CD4-positive, alpha-beta memory T cell (primary cell): Measurements from ENCODE around the gene RASGRF2. TPM values are rescaled to one million over a fixed set of nuclear protein-coding genes. Genes with fewer than 3 reads are reported as not detected.
A peak's percentile ranks its signal among the peaks of the same experiment; 100 is the strongest.

Source experiments
- CTCF ChIA-PET: fragments of 350-600 bp; sonication (Branson Sonifier 250); formaldehyde crosslinking; loops from one replicate; lab custom pipeline; 2021; ENCODE audit warnings: inconsistent platforms; ENCODE audit not compliant: partially characterized antibody; lab: Charles Lee
- POLR2A ChIA-PET: fragments of 350-600 bp; sonication (Branson Sonifier 250); formaldehyde crosslinking; loops from one replicate; lab custom pipeline; 2021; ENCODE audit not compliant: partially characterized antibody; lab: Charles Lee
- DNase-seq, 5 donors: peaks; one replicate each; pipeline versions ENCODE4 v3.0.0 to v3.0.0-alpha.2; 2020 to 2022; ENCODE audit warnings: mixed read lengths in 1 of 5
- H3K27ac ChIP-seq: one replicate; pipeline ENCODE4 v1.7.0; 2013; ENCODE audit warnings: low read depth, low read length
- H3K27me3 ChIP-seq: 2 replicates; pipeline ENCODE4 v1.7.0; 2013; ENCODE audit warnings: mild to moderate bottlenecking, low read length, moderate library complexity; ENCODE audit not compliant: insufficient read depth
- H3K36me3 ChIP-seq: 2 replicates; pipeline ENCODE4 v1.7.0; 2013; ENCODE audit warnings: mild to moderate bottlenecking, low read length, moderate library complexity; ENCODE audit not compliant: insufficient read depth
- H3K4me1 ChIP-seq: 2 replicates; pipeline ENCODE4 v1.7.0; 2013; ENCODE audit warnings: mild to moderate bottlenecking, low read length, moderate library complexity; ENCODE audit not compliant: insufficient read depth
- H3K4me3 ChIP-seq, 2 donors: one replicate each; pipeline ENCODE4 v1.7.0; 2013; ENCODE audit warnings: low read length in 2 of 2, mild to moderate bottlenecking in 1 of 2
- H3K9me3 ChIP-seq, 2 donors: one replicate each; pipeline ENCODE4 v1.7.0; 2013; ENCODE audit warnings: low read length in 2 of 2, control low read depth in 1 of 2; ENCODE audit not compliant: control insufficient read depth in 1 of 2
- H3K27ac Mint-ChIP-seq, 7 donors: one replicate each; pipeline ENCODE4 v1.8.0; 2020 to 2021; ENCODE audit warnings: mixed read lengths in 7 of 7, mild to moderate bottlenecking in 6 of 7, inconsistent platforms in 3 of 7, moderate library complexity in 3 of 7
- H3K27me3 Mint-ChIP-seq, 2 donors: one replicate each; pipeline ENCODE4 v1.8.0; 2020 to 2021; ENCODE audit warnings: mixed read lengths in 2 of 2
- H3K36me3 Mint-ChIP-seq, 2 donors: one replicate each; pipeline ENCODE4 v1.8.0; 2020 to 2021; ENCODE audit warnings: mixed read lengths in 2 of 2, inconsistent platforms in 1 of 2, mild to moderate bottlenecking in 1 of 2
- H3K4me1 Mint-ChIP-seq, 4 donors: one replicate each; pipeline ENCODE4 v1.8.0; 2020 to 2021; ENCODE audit warnings: mixed read lengths in 4 of 4, mild to moderate bottlenecking in 1 of 4
- H3K4me3 Mint-ChIP-seq, 8 donors: one replicate each; pipeline ENCODE4 v1.8.0; 2020 to 2021; ENCODE audit warnings: mixed read lengths in 8 of 8, mild to moderate bottlenecking in 7 of 8, moderate library complexity in 6 of 8, inconsistent platforms in 3 of 8
- H3K9me3 Mint-ChIP-seq, 8 donors: one replicate each; pipeline ENCODE4 v1.8.0; 2020 to 2021; ENCODE audit warnings: mixed read lengths in 8 of 8, mild to moderate bottlenecking in 5 of 8, inconsistent platforms in 3 of 8, moderate library complexity in 1 of 8
- intact Hi-C: fragments of 100-400 bp; cut with micrococcal nuclease; formaldehyde crosslinking; loops from one replicate; pipeline ENCODE4 v1.15.1; 2023
- polyA plus RNA-seq, 2 donors: library from polyadenylated mRNA; unstranded; fragments of 300-500 nt; fragmentation: Illumina TruSeq; gene quantifications; one replicate each; pipeline ENCODE4 v1.2.3, GENCODE V29; 2021
- total RNA-seq, 2 experiments: library from RNA; stranded (reverse); gene quantifications; one replicate each; pipeline ENCODE4 v1.2.3, GENCODE V29; 2021

The RASGRF2 gene
- total and polyA plus RNA-seq, 4 experiments from 2014 or later: 10.0 to 39.3 (median 25.3) TPM

- Histone ChIP-seq H3K4me3 (no peak overlapping the region), H3K4me1 (no peaks in the 10 kb centered on the region), H3K27ac (no peak overlapping the region), H3K9me3 (no peaks in the 10 kb centered on the region), H3K36me3 (no peaks in the 10 kb centered on the region), H3K27me3 (no peaks in the 10 kb centered on the region)
- peaks cover 0 to 28% (median 19%) of the 10 kb centered on the region in 8 donors for H3K9me3 Mint-ChIP-seq
- POLR2A ChIA-PET: no interaction called here
- H3K4me3 Mint-ChIP-seq: no peak overlapping the region
- H3K36me3 Mint-ChIP-seq: peaks cover 45 to 48% of the 10 kb centered on the region in 2 donors
- intact Hi-C loops: no loop called here
- no peak for DNase-seq
- no peaks in the 10 kb centered on the region for H3K27me3 Mint-ChIP-seq
- CTCF ChIA-PET: interaction anchor here (1.6 kb wide), 1 partner anchor 48 kb away, joined by 3 read pairs; no protein-coding TSS in a partner anchor
- H3K27ac Mint-ChIP-seq: no peak overlapping the region
- peaks cover 0 to 2% (median 0%) of the 10 kb centered on the region in 4 donors for H3K4me1 Mint-ChIP-seq
Observed at GRCh38 chr5:81156732-81157131, 196.6 kb downstream of the RASGRF2 start.

- Histone ChIP-seq H3K4me1 (no peaks in the 10 kb centered on the region), H3K27me3 (no peaks in the 10 kb centered on the region), H3K9me3 (no peaks in the 10 kb centered on the region), H3K36me3 (no peaks in the 10 kb centered on the region), H3K27ac (no peak overlapping the region), H3K4me3 (no peak overlapping the region)
- ChIA-PET CTCF (no interaction called here), POLR2A (no interaction called here)
- Mint-ChIP-seq H3K27ac (no peak overlapping the region), H3K4me3 (no peak overlapping the region), H3K36me3 (peaks cover 6 to 22% of the 10 kb centered on the region in 2 donors), H3K9me3 (peaks cover 0 to 6% (median 5%) of the 10 kb centered on the region in 8 donors), H3K27me3 (no peaks in the 10 kb centered on the region), H3K4me1 (peaks cover 0 to 4% (median 2%) of the 10 kb centered on the region in 4 donors)
- intact Hi-C loops: no loop called here
- no peak for DNase-seq
Observed at GRCh38 chr5:81161012-81161601, 200.9 kb downstream of the RASGRF2 start.

GRCh38 chr5:81162501-81162900, 202.3 kb downstream of the RASGRF2 start:
- no peaks in the 10 kb centered on the region for H3K27me3 Mint-ChIP-seq
- no peak for DNase-seq
- intact Hi-C loops: no loop called here
- Histone ChIP-seq H3K4me1 (no peaks in the 10 kb centered on the region), H3K4me3 (no peak overlapping the region), H3K9me3 (no peaks in the 10 kb centered on the region), H3K36me3 (no peaks in the 10 kb centered on the region), H3K27ac (no peak overlapping the region), H3K27me3 (no peaks in the 10 kb centered on the region)
- peaks cover 3 to 17% of the 10 kb centered on the region in 2 donors for H3K36me3 Mint-ChIP-seq
- ChIA-PET POLR2A (no interaction called here), CTCF (no interaction called here)
- no peaks in the 10 kb centered on the region for H3K9me3 Mint-ChIP-seq
- peaks cover 0 to 4% (median 2%) of the 10 kb centered on the region in 4 donors for H3K4me1 Mint-ChIP-seq
- H3K27ac Mint-ChIP-seq: peak overlapping the region in 1 of 7 donors; percentile 18
- H3K4me3 Mint-ChIP-seq: no peak overlapping the region

GRCh38 chr5:81163651-81164050, 203.5 kb downstream of the RASGRF2 start:
- no peak overlapping the region for H3K4me3 ChIP-seq
- no peak for DNase-seq
- no peaks in the 10 kb centered on the region for H3K27me3 Mint-ChIP-seq
- intact Hi-C loops: no loop called here
- peak overlapping the region in 1 of 7 donors; percentile 18 for H3K27ac Mint-ChIP-seq
- ChIA-PET CTCF (interaction anchor here (1.0 to 1.3 kb wide), 2 partner anchors 11 to 32 kb away, joined by 3 to 6 read pairs; no protein-coding TSS in a partner anchor), POLR2A (no interaction called here)
- H3K27me3 ChIP-seq: no peaks in the 10 kb centered on the region
- no peaks in the 10 kb centered on the region for H3K4me1 ChIP-seq
- no peaks in the 10 kb centered on the region for H3K9me3 ChIP-seq
- H3K36me3 Mint-ChIP-seq: peaks cover 7 to 15% of the 10 kb centered on the region in 2 donors
- H3K4me1 Mint-ChIP-seq: peaks cover 0 to 9% (median 3%) of the 10 kb centered on the region in 4 donors
- no peak overlapping the region for H3K27ac ChIP-seq
- H3K9me3 Mint-ChIP-seq: no peaks in the 10 kb centered on the region
- no peak overlapping the region for H3K4me3 Mint-ChIP-seq
- H3K36me3 ChIP-seq: no peaks in the 10 kb centered on the region

- Histone ChIP-seq H3K27me3 (no peaks in the 10 kb centered on the region), H3K36me3 (no peaks in the 10 kb centered on the region), H3K27ac (no peak overlapping the region), H3K4me3 (no peak overlapping the region), H3K9me3 (no peaks in the 10 kb centered on the region), H3K4me1 (no peaks in the 10 kb centered on the region)
- Mint-ChIP-seq H3K4me3 (no peak overlapping the region), H3K27ac (peak overlapping the region in 1 of 7 donors; percentile 10), H3K27me3 (no peaks in the 10 kb centered on the region), H3K9me3 (no peaks in the 10 kb centered on the region), H3K36me3 (peaks cover 12 to 22% of the 10 kb centered on the region in 2 donors), H3K4me1 (peaks cover 0 to 13% (median 4%) of the 10 kb centered on the region in 4 donors)
- ChIA-PET POLR2A (no interaction called here), CTCF (interaction anchor here (1.0 to 1.3 kb wide), 2 partner anchors 12 to 31 kb away, joined by 3 to 6 read pairs; no protein-coding TSS in a partner anchor)
- intact Hi-C loops: no loop called here
- no peak for DNase-seq
Observed at GRCh38 chr5:81164476-81164875, 204.3 kb downstream of the RASGRF2 start.

GRCh38 chr5:81164936-81165335, 204.8 kb downstream of the RASGRF2 start:
- ChIA-PET POLR2A (no interaction called here), CTCF (interaction anchor here (1.2 to 2.6 kb wide), 2 partner anchors 29 to 478 kb away, joined by 4 to 15 read pairs; no protein-coding TSS in a partner anchor)
- intact Hi-C loops: loop anchor here (1.0 kb wide), 1 partner anchor 478 kb away; no protein-coding TSS in a partner anchor
- no peak overlapping the region for H3K27ac Mint-ChIP-seq
- no peak overlapping the region for H3K27ac ChIP-seq
- DNase-seq: no peak
- no peaks in the 10 kb centered on the region for H3K27me3 Mint-ChIP-seq
- no peak overlapping the region for H3K4me3 Mint-ChIP-seq
- no peaks in the 10 kb centered on the region for H3K4me1 ChIP-seq
- H3K36me3 ChIP-seq: no peaks in the 10 kb centered on the region
- H3K9me3 ChIP-seq: no peaks in the 10 kb centered on the region
- peaks cover 17 to 24% of the 10 kb centered on the region in 2 donors for H3K36me3 Mint-ChIP-seq
- peaks cover 0 to 13% (median 4%) of the 10 kb centered on the region in 4 donors for H3K4me1 Mint-ChIP-seq
- no peaks in the 10 kb centered on the region for H3K9me3 Mint-ChIP-seq
- no peak overlapping the region for H3K4me3 ChIP-seq
- no peaks in the 10 kb centered on the region for H3K27me3 ChIP-seq

- H3K4me1 Mint-ChIP-seq: peaks cover 0 to 13% (median 5%) of the 10 kb centered on the region in 4 donors
- intact Hi-C loops: loop anchor here (1.0 kb wide), 1 partner anchor 478 kb away; no protein-coding TSS in a partner anchor
- no peaks in the 10 kb centered on the region for H3K9me3 Mint-ChIP-seq
- Histone ChIP-seq H3K4me1 (no peaks in the 10 kb centered on the region), H3K36me3 (no peaks in the 10 kb centered on the region), H3K9me3 (no peaks in the 10 kb centered on the region), H3K27ac (no peak overlapping the region), H3K27me3 (no peaks in the 10 kb centered on the region), H3K4me3 (no peak overlapping the region)
- ChIA-PET POLR2A (no interaction called here), CTCF (interaction anchor here (0.7 to 2.6 kb wide), 8 partner anchors 19 to 482 kb away, joined by 3 to 15 read pairs (median 4); no protein-coding TSS in a partner anchor)
- peak; percentile 23 to 49 (median 40) for DNase-seq
- no peaks in the 10 kb centered on the region for H3K27me3 Mint-ChIP-seq
- no peak overlapping the region for H3K27ac Mint-ChIP-seq
- H3K4me3 Mint-ChIP-seq: no peak overlapping the region
- peaks cover 23 to 30% of the 10 kb centered on the region in 2 donors for H3K36me3 Mint-ChIP-seq
Observed at GRCh38 chr5:81165493-81166119, 205.4 kb downstream of the RASGRF2 start.
